SH-SY5Y (cell line): Measurements from ENCODE around the gene MSMP.

Experiments
- GATA2 ChIP-seq: IDR thresholded peaks from 2 replicates; pipeline ENCODE4 v1.6.1; 2011; ENCODE audit warnings: mild to moderate bottlenecking, low read depth, low read length
- GATA3 ChIP-seq: IDR thresholded peaks from 2 replicates; pipeline ENCODE4 v1.6.1; 2011; ENCODE audit warnings: low read depth, mild to moderate bottlenecking, low read length, moderate library complexity

DNA sequence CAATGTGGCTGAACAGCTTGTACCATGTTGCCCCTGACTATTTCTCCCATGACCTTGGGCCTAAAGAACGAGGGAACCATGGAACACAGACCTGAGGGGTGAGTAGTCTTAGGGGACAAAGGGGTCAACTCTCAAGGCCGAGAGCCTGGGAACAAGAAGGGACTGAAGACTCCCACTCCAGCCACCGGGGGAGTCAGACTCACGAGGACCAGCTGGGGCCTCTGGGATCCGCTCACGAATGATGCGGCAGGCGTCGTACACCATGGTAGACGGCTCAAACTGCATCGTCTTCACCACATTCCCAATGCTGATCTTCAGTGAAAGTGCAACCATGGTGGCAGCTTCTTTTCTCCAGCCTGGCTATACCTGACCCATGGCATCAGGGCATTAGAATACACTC is 28.7 kb downstream of the MSMP start:
- no peak for TF ChIP-seq GATA2
- TF ChIP-seq GATA3: no peak
